Amniotic epithelial cell (primary cell): ENCODE results near the gene GRID1.
"Not testable (repeated sequence)": the region's sequence is repeated elsewhere in the genome, so short reads cannot be mapped to it uniquely, and the experiment has no call there.

ENCODE experiments used
- DNase-seq: peaks from one replicate; pipeline ENCODE4 v3.0.0-alpha.2; 2010; ENCODE audit warnings: low read depth

The GRID1 gene

GRCh38 chr10:86037096-86037495 lies 329.5 kb downstream of the GRID1 start:
- DNase-seq: no peak

GRCh38 chr10:86036544-86036831 lies 330.1 kb downstream of the GRID1 start:
- no peak for DNase-seq

GRCh38 chr10:86035791-86036543 lies 330.6 kb downstream of the GRID1 start:
- DNase-seq: no peak

GRCh38 chr10:86034710-86035109 lies 331.9 kb downstream of the GRID1 start:
- no peak for DNase-seq

GRCh38 chr10:86033581-86033980 lies 333.0 kb downstream of the GRID1 start:
- no peak for DNase-seq

GRCh38 chr10:86032087-86032486 lies 334.5 kb downstream of the GRID1 start:
- not testable (repeated sequence) for DNase-seq

GRCh38 chr10:86030312-86030711 lies 336.3 kb downstream of the GRID1 start:
- DNase-seq: no peak

GRCh38 chr10:86027346-86027745 lies 339.2 kb downstream of the GRID1 start:
- DNase-seq: no peak

GRCh38 chr10:86025509-86025908 lies 341.1 kb downstream of the GRID1 start:
- DNase-seq: no peak

- no peak for DNase-seq
Measured at GRCh38 chr10:86024281-86025041, 342.1 kb downstream of the GRID1 start.

GRCh38 chr10:86023931-86024280 lies 342.7 kb downstream of the GRID1 start:
- DNase-seq: no peak

GRCh38 chr10:86023336-86023735 lies 343.3 kb downstream of the GRID1 start:
- no peak for DNase-seq

GRCh38 chr10:86022906-86023305 lies 343.7 kb downstream of the GRID1 start:
- DNase-seq: no peak

- DNase-seq: no peak
Measured at GRCh38 chr10:86020134-86020533, 346.5 kb downstream of the GRID1 start.

- DNase-seq: no peak
Measured at GRCh38 chr10:86019141-86019540, 347.5 kb downstream of the GRID1 start.

- no peak for DNase-seq
Measured at GRCh38 chr10:86018735-86019058, 347.9 kb downstream of the GRID1 start.

- no peak for DNase-seq
Measured at GRCh38 chr10:86017841-86018734, 348.5 kb downstream of the GRID1 start.

GRCh38 chr10:86013568-86013967 lies 353.0 kb downstream of the GRID1 start:
- DNase-seq: no peak

- DNase-seq: no peak
Measured at GRCh38 chr10:86007171-86007570, 359.4 kb downstream of the GRID1 start.

GRCh38 chr10:86004337-86004736 lies 362.3 kb downstream of the GRID1 start:
- DNase-seq: no peak

GRCh38 chr10:86003201-86003621 lies 363.4 kb downstream of the GRID1 start:
- no peak for DNase-seq

- no peak for DNase-seq
Measured at GRCh38 chr10:86001521-86001920, 365.1 kb downstream of the GRID1 start.

GRCh38 chr10:85997544-85997943 lies 369.1 kb downstream of the GRID1 start:
- DNase-seq: no peak
